ENCODE data around the gene RNF144A.

DNA sequence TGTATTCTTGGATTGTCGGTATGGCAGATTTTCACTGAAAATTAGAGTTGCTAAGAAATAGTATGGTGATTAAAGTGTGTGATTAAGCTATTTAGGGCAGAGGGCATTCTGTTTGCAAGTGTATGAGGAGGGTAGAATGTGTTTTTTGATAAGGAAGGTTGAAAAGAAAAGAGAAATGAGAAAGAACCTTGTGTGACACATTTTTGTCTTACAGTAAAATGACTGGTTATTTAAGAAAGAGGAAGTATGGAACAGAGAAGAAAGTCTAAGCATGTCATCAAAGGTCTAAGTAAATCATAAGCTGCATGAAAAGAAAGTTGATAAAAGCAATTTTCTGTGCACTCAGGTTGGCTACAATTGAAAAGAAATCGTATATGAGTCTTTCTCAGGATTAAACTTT, 44.8 kb upstream of the RNF144A start:
- TF ChIP-seq, protein P1, sequence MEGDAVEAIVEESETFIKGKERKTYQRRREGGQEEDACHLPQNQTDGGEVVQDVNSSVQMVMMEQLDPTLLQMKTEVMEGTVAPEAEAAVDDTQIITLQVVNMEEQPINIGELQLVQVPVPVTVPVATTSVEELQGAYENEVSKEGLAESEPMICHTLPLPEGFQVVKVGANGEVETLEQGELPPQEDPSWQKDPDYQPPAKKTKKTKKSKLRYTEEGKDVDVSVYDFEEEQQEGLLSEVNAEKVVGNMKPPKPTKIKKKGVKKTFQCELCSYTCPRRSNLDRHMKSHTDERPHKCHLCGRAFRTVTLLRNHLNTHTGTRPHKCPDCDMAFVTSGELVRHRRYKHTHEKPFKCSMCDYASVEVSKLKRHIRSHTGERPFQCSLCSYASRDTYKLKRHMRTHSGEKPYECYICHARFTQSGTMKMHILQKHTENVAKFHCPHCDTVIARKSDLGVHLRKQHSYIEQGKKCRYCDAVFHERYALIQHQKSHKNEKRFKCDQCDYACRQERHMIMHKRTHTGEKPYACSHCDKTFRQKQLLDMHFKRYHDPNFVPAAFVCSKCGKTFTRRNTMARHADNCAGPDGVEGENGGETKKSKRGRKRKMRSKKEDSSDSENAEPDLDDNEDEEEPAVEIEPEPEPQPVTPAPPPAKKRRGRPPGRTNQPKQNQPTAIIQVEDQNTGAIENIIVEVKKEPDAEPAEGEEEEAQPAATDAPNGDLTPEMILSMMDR (IDR thresholded peaks at IDR 0.05 in 2 of 3, conservative IDR thresholded peaks at IDR 0.05 in 1 of 3; ENCODE audit: control insufficient read depth in 2 of 3, extremely low read depth in 1 of 3, insufficient read depth in 1 of 3, low read depth in 3 of 3, low read length in 3 of 3): no peak
- TF ChIP-seq, protein P2, sequence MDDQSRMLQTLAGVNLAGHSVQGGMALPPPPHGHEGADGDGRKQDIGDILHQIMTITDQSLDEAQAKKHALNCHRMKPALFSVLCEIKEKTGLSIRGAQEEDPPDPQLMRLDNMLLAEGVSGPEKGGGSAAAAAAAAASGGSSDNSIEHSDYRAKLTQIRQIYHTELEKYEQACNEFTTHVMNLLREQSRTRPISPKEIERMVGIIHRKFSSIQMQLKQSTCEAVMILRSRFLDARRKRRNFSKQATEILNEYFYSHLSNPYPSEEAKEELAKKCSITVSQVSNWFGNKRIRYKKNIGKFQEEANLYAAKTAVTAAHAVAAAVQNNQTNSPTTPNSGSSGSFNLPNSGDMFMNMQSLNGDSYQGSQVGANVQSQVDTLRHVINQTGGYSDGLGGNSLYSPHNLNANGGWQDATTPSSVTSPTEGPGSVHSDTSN (IDR thresholded peaks at IDR 0.05; ENCODE audit: insufficient replicate concordance, low read depth, low read length): no peak
- no peak for TF ChIP-seq ZBTB33 (IDR thresholded peaks at IDR 0.05)
- TF ChIP-seq EP300 (IDR thresholded peaks at IDR 0.05; ENCODE audit: borderline replicate concordance in 1 of 2, control insufficient read depth in 1 of 2, low read depth in 2 of 2, low read length in 2 of 2): no peak
- TF ChIP-seq SMC3 (IDR thresholded peaks at IDR 0.05; ENCODE audit: borderline replicate concordance, low read length): no peak
- no peak for TF ChIP-seq RCOR1 (conservative IDR thresholded peaks at IDR 0.05; ENCODE audit: low read depth, low read length)
- no peak for TF ChIP-seq NBN (IDR thresholded peaks at IDR 0.05)
